Measurements from ENCODE around the gene ERF. TPM values are rescaled to one million over a fixed set of nuclear protein-coding genes. Genes with fewer than 3 reads are reported as not detected.

Gene ERF
- total and polyA plus RNA-seq, 10 of the 15 experiments (the other 5 are each of a cell fraction or from before 2014, with no cell fraction given): 0.02 to 51.8 (median 14.4) TPM

GRCh38 chr19:42288881-42289555, 34.1 kb upstream of the ERF start:
- H4K20me1 ChIP-seq (ENCODE audit: control insufficient read depth, insufficient read depth): no peaks in the 10 kb centered on the region; the same call in 1 of the 2 replicates
- H3K27me3 ChIP-seq (replicated peaks in 1 of 2; ENCODE audit: control insufficient read depth in 2 of 2, insufficient read depth in 2 of 2, low read length in 1 of 2): no peaks in the 10 kb centered on the region
- no peak overlapping the region for H3K4me2 ChIP-seq (ENCODE audit: control insufficient read depth, insufficient read depth)
- SMC1A ChIA-PET (ENCODE audit: uncharacterized antibody, unreplicated experiment): no interaction called here
- POLR2A ChIA-PET: interaction anchor here (0.7 kb wide), 1 partner anchor 252 kb away, joined by 3 read pairs; no protein-coding TSS in a partner anchor
- no peak for FAIRE-seq
- H3K79me2 ChIP-seq (ENCODE audit: control insufficient read depth, insufficient read depth, low read length): peaks cover 19% of the 10 kb centered on the region
- in situ Hi-C loops (cut with MboI): no loop called here
- TF ChIP-seq SUZ12 (IDR thresholded peaks at IDR 0.05; ENCODE audit: unreplicated experiment) (no peak), LARP7 (IDR thresholded peaks at IDR 0.05) (no peak), ESRRA (IDR thresholded peaks at IDR 0.05; ENCODE audit: low read length) (no peak), POLR2A (IDR thresholded peaks at IDR 0.05; ENCODE audit: low read depth, low read length) (no peak)
- no peak for DNase-seq (ENCODE audit: low read depth, low spot score)
- BruUV-seq (replicated peaks): no TSS peak
- no peak overlapping the region for H3K27ac ChIP-seq (ENCODE audit: control insufficient read depth, insufficient read depth)
- no peaks in the 10 kb centered on the region for H3K9me3 ChIP-seq (replicated peaks; ENCODE audit: control insufficient read depth, insufficient read depth, low read length)
- intact Hi-C loops (cut with micrococcal nuclease; ENCODE audit: unreplicated experiment): no loop called here
- peaks cover 15% of the 10 kb centered on the region for H3K4me1 ChIP-seq (ENCODE audit: control insufficient read depth, insufficient read depth, low read length)
- WGBS (ENCODE audit: insufficient coverage, insufficient replicate concordance, low lambda C conversion rate, missing lambda C conversion rate): 93% methylated on average over 22 of the region's 22 CpGs
- H3K4me3 ChIP-seq: no peak overlapping the region
- H2AFZ ChIP-seq (ENCODE audit: control insufficient read depth, low read depth, low read length): no peak overlapping the region
- RAD21 ChIA-PET (ENCODE audit: unreplicated experiment): no interaction called here
- H3K36me3 ChIP-seq (ENCODE audit: control insufficient read depth in 2 of 2, insufficient read depth in 2 of 2, low read length in 1 of 2): peaks cover 22 to 33% of the 10 kb centered on the region in 2 experiments
- CTCF ChIA-PET: interaction anchor here (0.5 to 0.6 kb wide), 2 partner anchors 48 to 155 kb away, joined by 3 to 5 read pairs; no protein-coding TSS in a partner anchor
- no peak overlapping the region for H3K9ac ChIP-seq (ENCODE audit: control insufficient read depth, insufficient read depth, low read length)
- ATAC-seq: no peak

- H3K4me2 ChIP-seq (ENCODE audit: control insufficient read depth, insufficient read depth): no peak overlapping the region
- peaks cover 16% of the 10 kb centered on the region for H3K4me1 ChIP-seq (ENCODE audit: control insufficient read depth, insufficient read depth, low read length)
- no peak overlapping the region for H3K27ac ChIP-seq (ENCODE audit: control insufficient read depth, insufficient read depth)
- FAIRE-seq (no peak), ATAC-seq (no peak), DNase-seq (ENCODE audit: low read depth, low spot score) (no peak)
- no peaks in the 10 kb centered on the region; the same call in 1 of the 2 replicates for H4K20me1 ChIP-seq (ENCODE audit: control insufficient read depth, insufficient read depth)
- TF ChIP-seq ZZZ3 (IDR thresholded peaks at IDR 0.05; ENCODE audit: control insufficient read depth, insufficient read length, low read depth): no peak
- TF ChIP-seq ASH2L (IDR thresholded peaks at IDR 0.05; ENCODE audit: borderline replicate concordance, low read depth): no peak
- TF ChIP-seq ZSCAN29 (IDR thresholded peaks at IDR 0.05): no peak
- ChIA-PET SMC1A (ENCODE audit: uncharacterized antibody, unreplicated experiment) (no interaction called here), CTCF (interaction anchor here (0.6 to 1.7 kb wide), 2 partner anchors 47 to 103 kb away, joined by 3 to 4 read pairs; no protein-coding TSS in a partner anchor), RAD21 (ENCODE audit: unreplicated experiment) (no interaction called here), POLR2A (interaction anchor here (0.7 kb wide), 1 partner anchor 252 kb away, joined by 3 read pairs; no protein-coding TSS in a partner anchor)
- no peaks in the 10 kb centered on the region for H3K27me3 ChIP-seq (replicated peaks in 1 of 2; ENCODE audit: control insufficient read depth in 2 of 2, insufficient read depth in 2 of 2, low read length in 1 of 2)
- H3K79me2 ChIP-seq (ENCODE audit: control insufficient read depth, insufficient read depth, low read length): peaks cover 19% of the 10 kb centered on the region
- WGBS (ENCODE audit: insufficient coverage, insufficient replicate concordance, low lambda C conversion rate, missing lambda C conversion rate): 85% methylated on average over 4 of the region's 4 CpGs
- H3K9ac ChIP-seq (ENCODE audit: control insufficient read depth, insufficient read depth, low read length): no peak overlapping the region
- H2AFZ ChIP-seq (ENCODE audit: control insufficient read depth, low read depth, low read length): no peak overlapping the region
- peaks cover 22 to 31% of the 10 kb centered on the region in 2 experiments for H3K36me3 ChIP-seq (ENCODE audit: control insufficient read depth in 2 of 2, insufficient read depth in 2 of 2, low read length in 1 of 2)
- H3K4me3 ChIP-seq: no peak overlapping the region
- in situ Hi-C loops (cut with MboI): no loop called here
- no TSS peak for BruUV-seq (replicated peaks)
- no peaks in the 10 kb centered on the region for H3K9me3 ChIP-seq (replicated peaks; ENCODE audit: control insufficient read depth, insufficient read depth, low read length)
- intact Hi-C loops (cut with micrococcal nuclease; ENCODE audit: unreplicated experiment): no loop called here
These were observed 33.5 kb upstream of the ERF start for GRCh38 chr19:42288387-42288786.
